Ascending aorta (tissue), 2 donors: Measurements from ENCODE around the gene IGFN1. TPM values are rescaled to one million over a fixed set of nuclear protein-coding genes. Genes with fewer than 3 reads are reported as not detected.

Experiments
- DNase-seq, 2 donors: peaks; one replicate each; pipeline ENCODE4 v3.0.0-alpha.2; 2019; ENCODE audit warnings: low spot score in 2 of 2
- H3K27ac ChIP-seq, 2 donors: fragments of 200-600 bp; sonication (generic); one replicate each; pipeline ENCODE4 v1.5.1; 2016 to 2017; ENCODE audit warnings: mild to moderate bottlenecking in 1 of 2
- H3K27me3 ChIP-seq: fragments of 200-600 bp; sonication (generic); one replicate; pipeline ENCODE4 v1.5.1; 2017
- H3K36me3 ChIP-seq, 2 donors: fragments of 200-600 bp; sonication (generic); one replicate each; pipeline ENCODE4 v1.5.1; 2016
- H3K4me1 ChIP-seq, 2 donors: fragments of 200-600 bp; sonication (generic); one replicate each; pipeline ENCODE4 v1.5.1; 2016 to 2017; ENCODE audit warnings: mild to moderate bottlenecking in 1 of 2
- H3K4me3 ChIP-seq, 2 donors: fragments of 200-600 bp; sonication (generic); one replicate each; pipeline ENCODE4 v1.5.1; 2016 to 2017; ENCODE audit warnings: mild to moderate bottlenecking in 1 of 2
- H3K9me3 ChIP-seq, 2 donors: fragments of 200-600 bp; sonication (generic); one replicate each; pipeline ENCODE4 v1.5.1; 2016
- CTCF ChIP-seq, 3 experiments: fragments of 200-600 bp in 2 of 3; fragments of 450-650 bp in 1 of 3; sonication (generic) in 2 of 3; IDR thresholded peaks; one replicate each; pipeline ENCODE4 v1.5.1; 2016 to 2019; ENCODE audit warnings: antibody characterized with exemption in 3 of 3, mild to moderate bottlenecking in 1 of 3, moderate library complexity in 1 of 3
- intact Hi-C: fragments of 100-400 bp; cut with DNase I; formaldehyde crosslinking; loops from one replicate; pipeline ENCODE4 v1.15.1; 2023
- total RNA-seq: library from RNA; depleted of rRNA; stranded (reverse); fragments of >200 nt; gene quantifications from one replicate; pipeline ENCODE4 v1.1.0, GENCODE V29; 2016

The IGFN1 gene
- total RNA-seq, 1 donor from 2014 or later, result not detected

- H3K4me3 ChIP-seq, result no peak overlapping the region
- no peaks in the 10 kb centered on the region for H3K4me1 ChIP-seq
- H3K27ac ChIP-seq, result no peak overlapping the region
- no peaks in the 10 kb centered on the region for H3K27me3 ChIP-seq
- H3K36me3 ChIP-seq, result no peaks in the 10 kb centered on the region
- H3K9me3 ChIP-seq, result no peaks in the 10 kb centered on the region
- no peak for DNase-seq
- no peak for TF ChIP-seq CTCF (IDR thresholded peaks at IDR 0.05)
- intact Hi-C loops, result no loop called here
Observed at GRCh38 chr1:201272799-201273198, 82.2 kb downstream of the IGFN1 start.

- DNase-seq, result no peak
- H3K4me3 ChIP-seq, result no peak overlapping the region
- H3K27ac ChIP-seq, result no peak overlapping the region
- no peak for TF ChIP-seq CTCF (IDR thresholded peaks at IDR 0.05)
- no peaks in the 10 kb centered on the region for H3K27me3 ChIP-seq
- no peaks in the 10 kb centered on the region for H3K4me1 ChIP-seq
- H3K9me3 ChIP-seq, result no peaks in the 10 kb centered on the region
- intact Hi-C loops, result no loop called here
- H3K36me3 ChIP-seq, result no peaks in the 10 kb centered on the region
Observed at GRCh38 chr1:201274616-201275252, 84.1 kb downstream of the IGFN1 start.

GRCh38 chr1:201275253-201275666 is 84.6 kb downstream of the IGFN1 start:
- TF ChIP-seq CTCF (IDR thresholded peaks at IDR 0.05), result no peak
- intact Hi-C loops, result no loop called here
- H3K27ac ChIP-seq, result no peak overlapping the region
- H3K27me3 ChIP-seq, result no peaks in the 10 kb centered on the region
- H3K4me1 ChIP-seq, result no peaks in the 10 kb centered on the region
- no peak overlapping the region for H3K4me3 ChIP-seq
- no peaks in the 10 kb centered on the region for H3K36me3 ChIP-seq
- no peaks in the 10 kb centered on the region for H3K9me3 ChIP-seq
- DNase-seq, result peak in 1 of 2 donors; percentile 69

- Histone ChIP-seq H3K27ac (no peak overlapping the region), H3K4me3 (no peak overlapping the region), H3K36me3 (no peaks in the 10 kb centered on the region), H3K27me3 (no peaks in the 10 kb centered on the region), H3K9me3 (no peaks in the 10 kb centered on the region), H3K4me1 (no peaks in the 10 kb centered on the region)
- TF ChIP-seq CTCF (IDR thresholded peaks at IDR 0.05), result no peak
- intact Hi-C loops, result no loop called here
- no peak for DNase-seq
Observed at GRCh38 chr1:201276891-201277290, 86.3 kb downstream of the IGFN1 start.

GRCh38 chr1:201277441-201277840 is 86.8 kb downstream of the IGFN1 start:
- H3K27ac ChIP-seq, result no peak overlapping the region
- no peaks in the 10 kb centered on the region for H3K36me3 ChIP-seq
- no peak for DNase-seq
- TF ChIP-seq CTCF (IDR thresholded peaks at IDR 0.05), result no peak
- intact Hi-C loops, result no loop called here
- H3K4me1 ChIP-seq, result no peaks in the 10 kb centered on the region
- H3K9me3 ChIP-seq, result no peaks in the 10 kb centered on the region
- no peaks in the 10 kb centered on the region for H3K27me3 ChIP-seq
- no peak overlapping the region for H3K4me3 ChIP-seq

Other genes with a start within 250 kb of the IGFN1 start
- 10.2 TPM for gene KIF21B, start 167.1 kb upstream of the IGFN1 start, total RNA-seq
- not detected for gene CACNA1S, start 78.4 kb upstream of the IGFN1 start, total RNA-seq
- not detected for gene ASCL5, start 63.6 kb upstream of the IGFN1 start, total RNA-seq
- gene TMEM9, start 36.4 kb upstream of the IGFN1 start, total RNA-seq, result 45.8 TPM
- gene PKP1, start 92.7 kb downstream of the IGFN1 start, total RNA-seq, result not detected
- not detected for gene TNNT2, start 186.9 kb downstream of the IGFN1 start, total RNA-seq
- 0.43 TPM for gene LAD1, start 208.5 kb downstream of the IGFN1 start, total RNA-seq
- not detected for gene TNNI1, start 230.9 kb downstream of the IGFN1 start, total RNA-seq